Cardiac atrium fibroblast (primary cell): ENCODE data around the gene GTF3C4. TPM values are rescaled to one million over a fixed set of nuclear protein-coding genes. Genes with fewer than 3 reads are reported as not detected.

Experiments
- total RNA-seq: library from RNA; depleted of rRNA; stranded (reverse); fragments of >200 nt; gene quantifications from 2 replicates; pipeline ENCODE4 v1.2.3, GENCODE V29; 2015

GTF3C4 gene
- total RNA-seq, result 8.5 and 14.1 TPM in 2 replicates

GRCh38 chr9:132670457-132671391 is at the start of gene GTF3C4:
TSS of gene GTF3C4 (plus strand) at chr9:132670464. CDS start at chr9:132670599, 135 bp downstream.

GRCh38 chr9:132669698-132670456 is 387 bp upstream of the GTF3C4 start, which contains the start of gene DDX31:
TSS of gene DDX31 (minus strand) at chr9:132669983. CDS start at chr9:132669934, 49 bp downstream.

Other genes starting within 250 kb of the GTF3C4 start
- not detected in 2 replicates for gene BARHL1, start 87.9 kb upstream of the GTF3C4 start, total RNA-seq
- 7.6 and 13.3 TPM in 2 replicates for gene DDX31, start 481 bp upstream of the GTF3C4 start, total RNA-seq
- 1.4 TPM in 1 of 2 replicates, not detected in the other for gene AK8, start 207.8 kb downstream of the GTF3C4 start, total RNA-seq
- gene SPACA9, start 208.4 kb downstream of the GTF3C4 start, total RNA-seq, result 1.5 and 3.4 TPM in 2 replicates